ENCODE results near the gene MEGF9. TPM values are rescaled to one million over a fixed set of nuclear protein-coding genes. Genes with fewer than 3 reads are reported as not detected.

Gene MEGF9
- total and polyA plus RNA-seq, 2 donors (not counting 1 experiment from before 2014, with no cell fraction given): 3.5 to 11.3 TPM

DNA sequence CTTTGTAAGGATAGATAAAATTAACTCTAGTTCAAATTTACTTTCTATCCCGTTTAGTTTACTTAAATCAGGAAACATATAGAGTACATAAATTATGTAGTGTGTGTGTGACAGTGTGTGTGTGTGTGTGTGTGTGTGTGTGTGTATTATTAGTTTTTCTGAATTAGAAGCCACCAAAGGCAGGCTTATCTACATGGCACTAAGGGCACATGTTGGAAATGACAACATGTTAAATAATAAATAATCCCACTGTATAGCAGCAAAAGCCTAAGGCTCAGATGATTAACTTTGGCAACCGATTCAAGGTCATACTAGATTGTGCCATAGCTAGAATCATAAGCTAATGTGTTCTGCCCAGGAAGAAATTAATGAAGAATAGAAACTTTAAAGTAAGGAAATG is 54.6 kb downstream of the MEGF9 start:
- peaks cover 17% of the 10 kb centered on the region for H3K79me2 ChIP-seq (ENCODE audit: control insufficient read depth, insufficient read depth, low read length)
- DNase-seq: no peak
- no peak overlapping the region for H3K4me3 ChIP-seq (ENCODE audit: control extremely low read depth in 1 of 5, extremely low read depth in 1 of 5, insufficient read depth in 1 of 5, low read depth in 2 of 5, low read length in 4 of 5)
- POLR2A ChIA-PET: no interaction called here
- no peak for TF ChIP-seq EZH2 (IDR thresholded peaks at IDR 0.05; ENCODE audit: borderline replicate concordance, insufficient read depth, low read depth, low read length, poor library complexity, severe bottlenecking)
- TF ChIP-seq, protein P1, sequence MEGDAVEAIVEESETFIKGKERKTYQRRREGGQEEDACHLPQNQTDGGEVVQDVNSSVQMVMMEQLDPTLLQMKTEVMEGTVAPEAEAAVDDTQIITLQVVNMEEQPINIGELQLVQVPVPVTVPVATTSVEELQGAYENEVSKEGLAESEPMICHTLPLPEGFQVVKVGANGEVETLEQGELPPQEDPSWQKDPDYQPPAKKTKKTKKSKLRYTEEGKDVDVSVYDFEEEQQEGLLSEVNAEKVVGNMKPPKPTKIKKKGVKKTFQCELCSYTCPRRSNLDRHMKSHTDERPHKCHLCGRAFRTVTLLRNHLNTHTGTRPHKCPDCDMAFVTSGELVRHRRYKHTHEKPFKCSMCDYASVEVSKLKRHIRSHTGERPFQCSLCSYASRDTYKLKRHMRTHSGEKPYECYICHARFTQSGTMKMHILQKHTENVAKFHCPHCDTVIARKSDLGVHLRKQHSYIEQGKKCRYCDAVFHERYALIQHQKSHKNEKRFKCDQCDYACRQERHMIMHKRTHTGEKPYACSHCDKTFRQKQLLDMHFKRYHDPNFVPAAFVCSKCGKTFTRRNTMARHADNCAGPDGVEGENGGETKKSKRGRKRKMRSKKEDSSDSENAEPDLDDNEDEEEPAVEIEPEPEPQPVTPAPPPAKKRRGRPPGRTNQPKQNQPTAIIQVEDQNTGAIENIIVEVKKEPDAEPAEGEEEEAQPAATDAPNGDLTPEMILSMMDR (IDR thresholded peaks at IDR 0.05): no peak
- H3K27me3 ChIP-seq (replicated peaks in 1 of 4; ENCODE audit: control extremely low read depth in 1 of 4, control insufficient read depth in 3 of 4, insufficient read depth in 4 of 4, low read length in 3 of 4): no peaks in the 10 kb centered on the region
- CTCF ChIA-PET: no interaction called here
- no peaks in the 10 kb centered on the region for H3K9me3 ChIP-seq (ENCODE audit: control extremely low read depth in 1 of 3, control insufficient read depth in 2 of 3, insufficient read depth in 1 of 3, low read length in 2 of 3)
- Mint-ChIP-seq H3K9me3 (ENCODE audit: insufficient read depth) (no peaks in the 10 kb centered on the region), H3K4me3 (no peak overlapping the region), H3K27ac (no peak overlapping the region), H3K4me1 (peaks cover 17% of the 10 kb centered on the region), H3K27me3 (no peaks in the 10 kb centered on the region)
- ATAC-seq (ENCODE audit: low read depth): no peak
- intact Hi-C loops (cut with micrococcal nuclease): no loop called here
- no peak overlapping the region for H2AFZ ChIP-seq (ENCODE audit: insufficient read depth, low read depth, low read length, poor library complexity, severe bottlenecking)
- peaks cover 0 to 7% of the 10 kb centered on the region in 2 donors for H3K4me1 ChIP-seq (ENCODE audit: control insufficient read depth in 2 of 2, insufficient read depth in 2 of 2, low read length in 2 of 2)
- no peak overlapping the region for H3K27ac ChIP-seq (ENCODE audit: low read length in 2 of 2)
- no peak overlapping the region for H3K9ac ChIP-seq (ENCODE audit: low read length)
- no peaks in the 10 kb centered on the region for H4K20me1 ChIP-seq (ENCODE audit: control insufficient read depth, insufficient read depth, low read length, poor library complexity, severe bottlenecking)
- no CpG with 5 or more reads among the region's 2 CpGs for WGBS (ENCODE audit: insufficient coverage)
- no peak overlapping the region for H3K4me2 ChIP-seq (replicated peaks; ENCODE audit: low read depth, low read length, poor library complexity, severe bottlenecking)
- H3K36me3 ChIP-seq (replicated peaks in 1 of 2; ENCODE audit: control extremely low read depth in 1 of 2, control insufficient read depth in 1 of 2, extremely low read depth in 1 of 2, insufficient read depth in 2 of 2, low read length in 1 of 2): no peaks in the 10 kb centered on the region

DNA sequence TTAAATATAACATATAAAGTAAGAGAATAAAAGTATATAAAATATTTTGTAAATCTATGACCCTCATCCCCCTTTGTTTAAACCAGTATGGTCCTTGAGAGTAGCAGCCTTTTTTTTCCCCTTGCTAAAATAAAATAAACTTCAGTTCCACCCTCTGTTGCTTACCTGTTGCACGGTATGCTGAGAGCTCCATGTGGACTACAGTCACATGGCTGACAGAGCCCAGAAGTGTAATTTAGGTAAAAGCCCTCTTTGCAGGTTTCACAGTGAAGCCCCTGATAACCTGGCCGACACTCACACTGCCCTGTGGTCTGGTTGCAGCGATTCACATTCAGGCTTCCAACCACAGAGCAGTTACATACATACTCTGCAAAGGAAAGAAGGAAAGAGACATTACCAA is 55.1 kb downstream of the MEGF9 start:
- H3K27ac Mint-ChIP-seq: no peak overlapping the region
- intact Hi-C loops (cut with micrococcal nuclease): no loop called here
- Histone ChIP-seq H3K4me1 (ENCODE audit: control insufficient read depth in 2 of 2, insufficient read depth in 2 of 2, low read length in 2 of 2) (peaks cover 0 to 7% of the 10 kb centered on the region in 2 donors), H4K20me1 (ENCODE audit: control insufficient read depth, insufficient read depth, low read length, poor library complexity, severe bottlenecking) (no peaks in the 10 kb centered on the region), H3K27me3 (replicated peaks in 1 of 4; ENCODE audit: control extremely low read depth in 1 of 4, control insufficient read depth in 3 of 4, insufficient read depth in 4 of 4, low read length in 3 of 4) (no peaks in the 10 kb centered on the region), H3K9me3 (ENCODE audit: control extremely low read depth in 1 of 3, control insufficient read depth in 2 of 3, insufficient read depth in 1 of 3, low read length in 2 of 3) (no peaks in the 10 kb centered on the region), H3K27ac (ENCODE audit: low read length in 2 of 2) (no peak overlapping the region), H2AFZ (ENCODE audit: insufficient read depth, low read depth, low read length, poor library complexity, severe bottlenecking) (no peak overlapping the region), H3K9ac (ENCODE audit: low read length) (no peak overlapping the region), H3K4me2 (replicated peaks; ENCODE audit: low read depth, low read length, poor library complexity, severe bottlenecking) (no peak overlapping the region), H3K79me2 (ENCODE audit: control insufficient read depth, insufficient read depth, low read length) (peaks cover 17% of the 10 kb centered on the region), H3K4me3 (ENCODE audit: control extremely low read depth in 1 of 5, extremely low read depth in 1 of 5, insufficient read depth in 1 of 5, low read depth in 2 of 5, low read length in 4 of 5) (no peak overlapping the region), H3K36me3 (replicated peaks in 1 of 2; ENCODE audit: control extremely low read depth in 1 of 2, control insufficient read depth in 1 of 2, extremely low read depth in 1 of 2, insufficient read depth in 2 of 2, low read length in 1 of 2) (no peaks in the 10 kb centered on the region)
- WGBS (ENCODE audit: insufficient coverage): 71% methylated on average over 1 of the region's 3 CpGs
- ATAC-seq (ENCODE audit: low read depth) (no peak), DNase-seq (no peak)
- no peak for TF ChIP-seq EZH2 (IDR thresholded peaks at IDR 0.05; ENCODE audit: borderline replicate concordance, insufficient read depth, low read depth, low read length, poor library complexity, severe bottlenecking)
- TF ChIP-seq, protein P1 (IDR thresholded peaks at IDR 0.05): no peak
- CTCF ChIA-PET: no interaction called here
- peaks cover 13% of the 10 kb centered on the region for H3K4me1 Mint-ChIP-seq
- no peaks in the 10 kb centered on the region for H3K9me3 Mint-ChIP-seq (ENCODE audit: insufficient read depth)
- POLR2A ChIA-PET: no interaction called here
- no peaks in the 10 kb centered on the region for H3K27me3 Mint-ChIP-seq
- H3K4me3 Mint-ChIP-seq: no peak overlapping the region
